Stimulated activated naive CD8-positive, alpha-beta T cell treated with anti-CD3 and anti-CD28 coated beads, Interleukin-15, amount 100 ng/mL, for 72 hours (primary cell): ENCODE data around the gene AOPEP.

ENCODE experiments used
- ATAC-seq: fragments of 150-1000 bp; cut with Tn5 transposase; 2 replicates; pipeline ENCODE4 v1.10.0; 2021; ENCODE audit warnings: mild to moderate bottlenecking, moderate library complexity
- DNase-seq, 2 donors: peaks; one replicate each; pipeline ENCODE4 v3.0.0; 2021 to 2022
- H3K27ac Mint-ChIP-seq, 2 donors: one replicate each; pipeline ENCODE4 v1.8.0; 2022; ENCODE audit warnings: mild to moderate bottlenecking in 2 of 2, mixed read lengths in 2 of 2, moderate library complexity in 2 of 2
- H3K27me3 Mint-ChIP-seq: one replicate; pipeline ENCODE4 v1.8.0; 2022; ENCODE audit warnings: mixed read lengths
- H3K4me1 Mint-ChIP-seq: one replicate; pipeline ENCODE4 v1.8.0; 2022; ENCODE audit warnings: mild to moderate bottlenecking, mixed read lengths
- H3K4me3 Mint-ChIP-seq, 2 donors: one replicate each; pipeline ENCODE4 v1.8.0; 2022; ENCODE audit warnings: mild to moderate bottlenecking in 2 of 2, mixed read lengths in 2 of 2, moderate library complexity in 1 of 2
- H3K9me3 Mint-ChIP-seq, 2 donors: one replicate each; pipeline ENCODE4 v1.8.0; 2022; ENCODE audit warnings: mixed read lengths in 2 of 2

The AOPEP gene

DNA sequence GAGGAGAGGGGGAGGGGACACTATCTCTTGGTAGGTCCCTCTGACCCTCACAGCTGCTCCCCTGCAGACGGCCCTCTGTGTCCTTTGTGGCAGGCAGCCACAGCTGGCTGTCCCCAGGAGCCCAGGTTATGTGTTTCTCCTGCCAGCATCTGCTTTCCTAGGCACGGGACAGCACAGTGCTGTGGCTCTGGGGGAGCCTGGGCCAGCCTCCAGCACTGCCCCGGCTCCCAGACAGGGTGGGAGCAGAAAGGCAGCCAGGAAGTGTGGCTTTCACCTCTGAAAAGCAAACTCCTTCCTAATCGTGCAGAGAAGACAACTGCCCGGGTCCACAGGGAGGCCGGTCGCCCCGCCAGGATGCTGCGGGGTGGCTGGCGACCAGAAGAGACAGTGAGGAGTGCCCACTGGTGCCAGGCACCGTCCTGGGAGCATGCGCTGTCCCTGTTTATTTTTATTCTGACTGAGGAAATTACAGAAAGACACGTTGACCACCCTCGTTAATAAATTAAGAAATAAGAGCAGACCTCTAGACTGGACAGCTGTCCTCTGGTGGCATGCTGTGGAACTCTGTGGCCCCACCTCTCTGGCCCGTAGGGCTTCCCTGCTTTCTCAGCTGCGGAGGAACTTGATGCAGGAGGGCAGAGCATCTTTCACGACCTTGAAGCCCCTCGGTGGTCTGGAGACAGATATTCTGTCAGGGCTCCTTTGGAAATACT is 350.7 kb downstream of the AOPEP start:
- DNase-seq (no peak), ATAC-seq (no peak)
- Mint-ChIP-seq H3K4me1 (no peaks in the 10 kb centered on the region), H3K9me3 (no peaks in the 10 kb centered on the region), H3K27ac (no peak overlapping the region), H3K4me3 (no peak overlapping the region), H3K27me3 (no peaks in the 10 kb centered on the region)

DNA sequence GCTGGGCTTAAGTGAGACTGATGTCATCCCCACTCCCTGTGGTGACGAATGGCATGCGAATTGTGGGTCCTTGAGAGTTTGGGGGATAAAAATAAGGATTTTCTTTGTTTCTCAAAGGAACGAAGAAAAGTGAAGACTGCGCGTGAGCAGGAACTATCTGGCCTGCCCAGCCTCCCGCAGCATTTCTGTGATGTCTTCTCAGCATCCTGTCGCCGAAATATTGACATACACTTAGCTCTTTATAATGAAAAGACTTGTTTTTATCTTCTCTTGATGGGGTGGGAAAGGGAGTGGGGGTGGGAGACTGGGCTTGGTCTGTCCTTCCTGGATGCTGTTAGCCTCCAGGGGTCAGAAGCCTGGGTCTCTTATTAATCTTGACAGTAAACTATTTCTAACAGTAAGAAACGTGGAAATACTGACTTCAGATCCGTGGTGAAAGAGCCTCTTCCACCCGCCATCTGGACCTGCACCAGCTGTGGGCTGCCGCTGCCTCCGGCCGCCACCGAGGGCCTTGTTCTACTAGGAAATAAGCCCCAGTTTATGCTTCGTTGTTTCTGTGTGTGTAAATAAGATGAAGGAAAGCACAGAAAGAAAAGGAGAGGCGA is 351.4 kb downstream of the AOPEP start:
- DNase-seq (no peak), ATAC-seq (no peak)
- H3K27ac Mint-ChIP-seq: peak overlapping the region in 1 of 2 donors; percentile 46
- H3K4me1 Mint-ChIP-seq: no peaks in the 10 kb centered on the region
- no peaks in the 10 kb centered on the region for H3K27me3 Mint-ChIP-seq
- no peak overlapping the region for H3K4me3 Mint-ChIP-seq
- no peaks in the 10 kb centered on the region for H3K9me3 Mint-ChIP-seq

DNA sequence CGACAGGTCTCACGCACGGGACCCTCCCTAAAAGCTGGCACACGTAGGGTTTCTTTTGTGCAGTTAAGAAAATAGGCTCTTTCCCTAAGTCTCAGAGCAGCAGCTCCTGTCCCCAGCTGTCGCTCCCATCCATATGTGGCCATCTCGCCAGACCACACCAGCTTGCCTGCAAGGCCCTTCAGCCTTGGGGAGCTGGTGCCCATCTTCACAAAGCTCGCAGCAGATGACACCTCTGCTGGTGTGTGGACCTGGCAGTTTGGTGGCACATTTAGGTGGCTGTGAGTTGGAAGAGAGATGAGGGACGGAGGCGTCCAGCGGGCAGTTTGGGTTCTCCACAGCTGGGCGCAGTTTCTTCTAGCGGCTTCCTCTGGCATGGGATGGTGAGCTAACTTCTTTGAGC is 352.0 kb downstream of the AOPEP start:
- ATAC-seq (no peak), DNase-seq (no peak)
- H3K27ac Mint-ChIP-seq: no peak overlapping the region
- H3K4me3 Mint-ChIP-seq: no peak overlapping the region
- H3K4me1 Mint-ChIP-seq: no peaks in the 10 kb centered on the region
- no peaks in the 10 kb centered on the region for H3K27me3 Mint-ChIP-seq
- no peaks in the 10 kb centered on the region for H3K9me3 Mint-ChIP-seq

DNA sequence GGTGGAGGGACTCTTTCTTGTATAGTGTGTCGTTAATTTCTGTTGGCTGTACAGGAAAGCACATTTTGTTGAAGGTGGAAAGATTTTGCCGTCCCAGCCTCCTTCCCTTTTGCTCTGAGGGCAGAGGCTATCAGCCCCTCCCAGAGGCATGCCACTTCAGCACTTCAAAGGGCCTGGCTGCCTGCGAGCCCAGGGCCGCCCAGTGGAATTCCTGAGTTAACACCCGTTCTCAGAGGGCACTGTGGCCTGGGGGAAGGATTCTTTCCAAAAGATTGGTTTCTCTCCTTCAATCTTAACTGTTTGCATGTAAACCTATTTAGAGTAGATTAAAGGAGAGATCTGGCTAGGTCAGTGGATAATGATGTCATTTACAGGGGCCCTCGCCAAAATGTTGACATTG is 352.4 kb downstream of the AOPEP start:
- ATAC-seq (no peak), DNase-seq (no peak)
- H3K4me3 Mint-ChIP-seq: no peak overlapping the region
- H3K27ac Mint-ChIP-seq: no peak overlapping the region
- no peaks in the 10 kb centered on the region for H3K9me3 Mint-ChIP-seq
- no peaks in the 10 kb centered on the region for H3K27me3 Mint-ChIP-seq
- H3K4me1 Mint-ChIP-seq: no peaks in the 10 kb centered on the region

DNA sequence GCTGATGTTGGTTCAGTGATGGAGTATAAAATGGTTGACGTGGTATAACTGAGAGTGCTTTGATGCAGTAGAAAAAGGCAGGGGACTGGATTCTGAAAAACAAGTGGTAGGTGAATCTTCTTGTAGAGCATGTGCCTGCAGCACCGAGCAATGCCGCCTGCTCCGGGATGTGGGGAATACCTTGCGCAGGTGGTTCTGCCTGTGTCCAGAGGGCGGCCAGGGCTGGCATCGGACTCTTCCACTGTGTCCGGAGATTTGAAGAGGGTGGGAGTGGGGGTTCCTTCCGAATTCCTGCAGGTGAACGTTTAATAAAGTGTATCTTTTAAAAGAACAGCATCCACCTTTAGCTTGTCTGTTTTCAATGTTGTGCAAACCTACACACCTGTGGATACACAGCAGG is 353.0 kb downstream of the AOPEP start:
- Mint-ChIP-seq H3K4me1 (no peaks in the 10 kb centered on the region), H3K4me3 (no peak overlapping the region), H3K27ac (no peak overlapping the region), H3K27me3 (no peaks in the 10 kb centered on the region), H3K9me3 (no peaks in the 10 kb centered on the region)
- DNase-seq (no peak), ATAC-seq (no peak)

DNA sequence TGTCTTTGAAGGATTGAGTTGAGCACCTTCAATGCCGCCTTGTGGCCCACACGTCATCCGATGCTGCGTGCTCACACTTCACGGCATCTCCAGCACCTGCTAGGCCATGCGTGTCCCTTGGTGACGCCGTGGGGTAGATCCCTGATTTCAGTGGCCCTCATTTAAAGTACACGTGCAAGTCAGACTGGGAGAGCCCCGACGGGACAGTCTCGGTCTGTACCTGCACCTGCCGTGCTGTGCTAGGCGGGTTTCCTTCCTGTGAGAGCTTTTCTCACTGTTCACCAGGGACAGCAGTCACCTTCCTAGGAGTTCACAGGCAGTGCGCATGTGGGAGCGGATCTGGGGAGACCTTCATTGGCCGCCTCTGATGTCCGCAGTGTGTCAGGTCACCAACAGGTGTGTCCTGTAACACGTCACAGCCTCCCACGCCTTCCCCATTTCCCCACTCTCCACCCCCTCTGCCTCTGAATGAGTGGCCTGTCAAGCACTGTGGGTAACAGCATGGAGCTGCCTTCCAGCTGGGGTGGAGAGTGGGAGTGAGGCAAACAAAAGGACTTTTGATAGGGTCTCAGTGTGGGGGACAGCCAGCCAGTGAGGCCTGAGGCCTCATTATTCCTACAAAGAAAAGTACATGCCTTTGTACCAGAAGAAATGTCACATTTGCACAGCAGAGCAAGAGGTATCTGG is 354.6 kb downstream of the AOPEP start:
- Mint-ChIP-seq H3K4me3 (no peak overlapping the region), H3K27me3 (no peaks in the 10 kb centered on the region), H3K27ac (no peak overlapping the region)

DNA sequence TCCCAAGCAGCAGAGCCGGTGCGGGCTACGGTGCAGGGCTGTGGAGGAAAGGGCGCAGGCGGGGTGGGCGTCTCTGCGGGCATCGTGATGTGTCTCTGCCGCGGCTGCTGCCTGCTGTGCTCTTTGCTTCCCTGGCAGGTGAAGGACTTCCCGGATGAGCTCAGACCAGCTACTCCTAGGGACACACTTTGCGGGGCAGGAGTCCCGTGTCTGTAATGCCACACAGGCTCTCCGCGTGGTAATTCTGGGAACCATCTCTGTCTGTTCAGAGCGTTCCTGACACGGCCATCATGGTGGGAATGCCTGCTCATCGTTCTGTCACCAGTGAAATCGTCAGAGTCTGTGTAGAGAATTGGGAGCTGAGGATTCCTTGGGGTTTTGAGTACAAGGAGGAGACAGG is 355.5 kb downstream of the AOPEP start:
- Mint-ChIP-seq H3K4me1 (no peaks in the 10 kb centered on the region), H3K27me3 (no peaks in the 10 kb centered on the region), H3K27ac (peak overlapping the region in 1 of 2 donors; percentile 54), H3K4me3 (no peak overlapping the region), H3K9me3 (no peaks in the 10 kb centered on the region)
- ATAC-seq: no peak
- no peak for DNase-seq

More for the DNA sequence above, 354.6 kb downstream of the AOPEP start:
- Mint-ChIP-seq H3K9me3 (no peaks in the 10 kb centered on the region), H3K4me1 (no peaks in the 10 kb centered on the region)
- DNase-seq: no peak
- ATAC-seq: no peak

DNA sequence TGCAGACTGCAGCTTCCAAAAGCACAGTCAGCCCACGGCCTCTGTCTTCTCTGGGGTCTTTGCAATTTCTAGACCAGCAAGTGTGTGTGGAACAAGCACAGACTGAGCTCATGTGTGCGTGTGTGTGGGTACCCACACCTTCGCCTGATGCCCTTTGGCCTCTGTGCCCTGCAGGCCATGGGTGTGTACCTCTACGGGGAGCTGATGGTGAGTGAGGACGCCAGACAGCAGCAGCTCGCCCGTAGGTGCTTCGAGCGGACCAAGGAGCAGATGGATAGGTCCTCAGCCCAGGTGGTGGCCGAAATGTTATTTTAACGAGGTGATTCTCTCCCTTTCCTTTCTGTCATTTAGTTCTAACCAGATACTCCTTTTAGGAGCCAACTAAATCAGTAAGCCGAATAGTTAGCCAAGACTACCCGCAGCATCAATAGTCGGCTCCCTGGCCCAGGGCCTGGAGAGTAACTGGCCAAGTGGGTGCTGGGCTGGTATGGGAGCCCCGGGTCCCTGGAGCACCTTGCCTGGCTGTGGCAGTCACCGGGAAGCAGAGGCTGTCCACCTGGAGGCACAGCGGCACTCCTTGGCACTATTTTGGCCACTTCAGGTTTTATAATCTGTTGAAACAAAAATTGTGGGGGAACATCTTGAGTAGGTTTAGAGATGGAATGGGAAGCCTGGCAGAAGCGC is 356.0 kb downstream of the AOPEP start:
- no peak for ATAC-seq
- Mint-ChIP-seq H3K9me3 (no peaks in the 10 kb centered on the region), H3K4me3 (no peak overlapping the region), H3K27ac (no peak overlapping the region), H3K4me1 (no peaks in the 10 kb centered on the region), H3K27me3 (no peaks in the 10 kb centered on the region)
- DNase-seq: no peak

DNA sequence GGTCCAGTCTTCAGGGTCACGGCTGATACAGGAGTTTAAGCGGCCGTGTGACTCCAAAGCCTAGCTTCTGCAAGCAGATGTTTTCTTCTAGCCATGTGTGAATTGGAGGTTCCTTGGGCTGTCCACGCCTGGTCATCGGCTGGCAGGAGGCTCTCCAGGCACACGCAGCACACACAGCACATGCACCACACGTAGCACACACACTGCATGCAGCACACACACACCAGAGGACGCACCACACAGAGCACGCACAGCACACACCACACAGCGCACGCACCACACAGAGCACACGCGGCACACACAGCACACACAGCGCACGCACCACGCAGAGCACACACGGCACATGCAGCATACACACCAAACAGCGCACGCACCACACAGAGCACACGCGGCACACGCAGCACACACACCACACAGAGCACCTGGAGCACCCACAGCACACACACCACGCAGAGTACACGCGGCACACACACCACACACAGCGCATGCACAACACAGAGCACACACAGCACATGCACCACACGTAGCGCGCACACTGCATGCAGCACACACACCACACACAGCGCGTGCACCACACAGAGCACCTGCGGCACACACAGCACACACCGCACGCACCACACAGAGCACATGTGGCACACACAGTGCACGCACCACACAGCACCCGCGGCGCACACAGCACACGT is 356.7 kb downstream of the AOPEP start:
- no peak for DNase-seq
- Mint-ChIP-seq H3K27ac (no peak overlapping the region), H3K9me3 (no peaks in the 10 kb centered on the region), H3K4me3 (no peak overlapping the region), H3K4me1 (no peaks in the 10 kb centered on the region), H3K27me3 (no peaks in the 10 kb centered on the region)
- ATAC-seq: no peak

DNA sequence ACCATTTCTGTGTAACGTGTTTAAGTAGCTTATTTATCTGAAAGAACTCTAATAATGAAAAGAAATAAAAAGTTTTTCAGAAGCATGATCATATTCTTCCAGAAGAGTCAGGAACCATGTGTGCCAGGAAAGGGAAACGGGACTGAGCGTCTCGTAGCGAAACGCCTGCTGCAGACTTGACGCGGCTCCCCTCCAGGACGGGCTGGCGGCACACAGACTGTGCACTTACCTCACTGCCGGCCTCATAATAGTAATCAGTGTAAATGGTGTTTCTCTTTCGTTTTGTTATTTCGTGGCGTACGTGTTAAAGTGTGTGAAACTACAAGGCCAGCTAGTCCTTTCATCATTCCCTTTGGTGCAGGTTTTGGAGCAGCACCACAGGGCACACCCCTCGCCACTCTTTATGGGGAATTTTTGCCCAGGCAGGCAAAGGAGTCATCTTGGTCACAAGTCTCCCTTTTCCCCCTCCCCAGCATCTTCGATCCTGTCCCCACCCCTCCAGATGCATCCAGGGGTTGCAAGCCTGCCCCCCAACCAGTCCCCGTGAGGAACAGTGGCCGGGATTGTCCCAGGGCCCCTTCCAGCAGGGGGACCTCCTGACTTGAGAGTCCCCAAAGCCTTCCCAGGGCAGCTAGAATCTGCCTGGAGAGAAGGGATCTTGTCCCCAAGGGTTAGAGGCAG is 357.9 kb downstream of the AOPEP start:
- H3K4me1 Mint-ChIP-seq: no peaks in the 10 kb centered on the region
- no peak for DNase-seq
- no peak for ATAC-seq

DNA sequence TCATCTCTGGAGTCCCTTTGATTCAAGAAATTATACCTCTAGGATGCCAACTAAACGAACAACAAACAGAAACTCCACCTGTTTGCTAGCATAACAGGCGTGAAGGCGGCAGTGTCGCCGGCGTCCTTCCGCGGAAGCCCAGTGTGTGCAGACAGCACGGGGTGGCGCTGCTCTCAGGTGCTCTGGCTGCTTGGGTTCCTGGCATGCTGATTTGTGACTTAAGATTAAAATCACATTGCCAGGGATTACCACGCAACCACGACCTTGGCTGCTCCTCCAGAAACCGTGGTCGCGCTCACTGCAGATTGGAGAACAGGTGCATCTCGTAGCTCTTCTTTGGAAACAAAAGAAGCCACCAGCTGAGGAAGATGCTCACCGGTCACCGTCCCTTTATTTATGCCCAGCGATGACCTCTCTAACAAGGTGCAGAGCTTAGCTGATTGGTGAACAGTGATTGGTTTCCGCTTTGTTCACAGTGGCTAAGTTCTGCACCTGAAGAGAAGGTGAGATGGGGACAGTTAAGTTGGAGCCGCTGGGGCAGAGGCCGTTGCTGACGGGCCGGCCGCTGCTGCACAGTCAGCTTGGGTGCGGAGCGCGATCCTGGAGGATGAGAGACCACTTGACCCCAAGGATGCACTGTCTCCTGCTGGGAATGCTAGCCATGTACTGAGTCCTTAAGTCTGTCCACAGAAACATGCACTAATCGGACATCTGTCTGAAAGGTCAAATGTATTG is 358.7 kb downstream of the AOPEP start:
- DNase-seq (no peak), ATAC-seq (no peak)
- H3K27me3 Mint-ChIP-seq: no peaks in the 10 kb centered on the region
- H3K4me1 Mint-ChIP-seq: peaks cover 6% of the 10 kb centered on the region
- H3K4me3 Mint-ChIP-seq: no peak overlapping the region
- H3K9me3 Mint-ChIP-seq: no peaks in the 10 kb centered on the region
- H3K27ac Mint-ChIP-seq: no peak overlapping the region

More for the DNA sequence above, 357.9 kb downstream of the AOPEP start:
- Mint-ChIP-seq H3K27ac (peak overlapping the region in 1 of 2 donors; percentile 56), H3K27me3 (no peaks in the 10 kb centered on the region), H3K4me3 (no peak overlapping the region), H3K9me3 (no peaks in the 10 kb centered on the region)

DNA sequence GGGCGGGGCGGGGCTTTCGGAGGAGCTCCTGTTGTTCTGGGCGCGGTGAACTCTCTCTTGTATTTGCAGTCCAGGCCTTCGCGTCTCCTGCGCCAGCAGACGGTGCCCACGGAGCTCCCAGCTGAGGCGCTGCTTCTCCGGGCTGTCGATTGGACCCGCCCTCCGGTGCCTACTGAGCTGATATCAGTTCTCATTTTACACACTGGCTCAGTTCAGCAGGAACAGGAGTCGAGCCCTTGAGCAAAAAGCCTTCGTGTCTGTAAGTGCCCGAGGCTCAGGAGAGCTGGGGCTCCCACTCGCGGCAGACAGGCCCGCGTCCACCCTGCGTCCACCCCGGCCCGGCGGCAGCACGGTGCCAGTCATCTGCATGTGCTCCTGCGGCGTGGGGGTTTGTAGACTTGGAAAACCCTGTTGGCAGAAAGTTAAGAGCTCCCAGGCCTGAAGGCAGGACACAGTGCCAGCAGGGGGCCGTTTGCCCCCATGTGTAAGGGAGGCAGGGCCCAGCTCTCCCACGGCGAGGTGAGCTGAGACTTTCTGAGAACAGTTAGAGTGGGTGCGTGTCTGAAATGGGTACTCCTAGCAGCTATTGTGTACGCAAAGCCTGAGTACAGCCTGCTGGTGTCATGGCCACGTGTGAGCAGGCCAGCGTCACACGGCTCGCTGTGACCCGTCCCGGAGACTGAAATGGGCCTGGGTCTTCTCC is 359.5 kb downstream of the AOPEP start:
- DNase-seq: no peak
- Mint-ChIP-seq H3K27me3 (no peaks in the 10 kb centered on the region), H3K4me1 (peaks cover 6% of the 10 kb centered on the region), H3K27ac (no peak overlapping the region), H3K4me3 (no peak overlapping the region), H3K9me3 (no peaks in the 10 kb centered on the region)
- no peak for ATAC-seq

DNA sequence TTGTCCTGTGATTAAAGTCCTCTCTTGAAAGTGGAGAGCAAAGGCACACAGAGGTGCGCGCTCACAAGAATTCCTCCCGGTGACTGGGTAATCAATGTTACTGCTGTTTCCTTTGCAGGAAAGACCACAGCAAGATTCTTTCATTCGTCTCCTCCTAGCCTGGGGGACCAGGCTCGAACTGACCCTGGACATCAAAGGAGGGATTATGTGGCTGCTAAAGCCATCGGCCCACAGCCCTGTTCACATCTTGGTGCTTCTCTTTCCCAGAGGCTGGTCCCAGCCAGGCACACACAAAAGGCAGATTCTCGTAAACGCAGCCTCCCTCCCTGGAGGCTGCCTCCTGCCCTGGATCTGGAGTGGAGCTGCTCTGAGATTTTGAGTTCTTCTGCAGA is 360.1 kb downstream of the AOPEP start:
- H3K9me3 Mint-ChIP-seq: no peaks in the 10 kb centered on the region
- peaks cover 2% of the 10 kb centered on the region for H3K27me3 Mint-ChIP-seq
- H3K4me1 Mint-ChIP-seq: peaks cover 10% of the 10 kb centered on the region
- ATAC-seq (no peak), DNase-seq (no peak)
- no peak overlapping the region for H3K27ac Mint-ChIP-seq
- H3K4me3 Mint-ChIP-seq: no peak overlapping the region

DNA sequence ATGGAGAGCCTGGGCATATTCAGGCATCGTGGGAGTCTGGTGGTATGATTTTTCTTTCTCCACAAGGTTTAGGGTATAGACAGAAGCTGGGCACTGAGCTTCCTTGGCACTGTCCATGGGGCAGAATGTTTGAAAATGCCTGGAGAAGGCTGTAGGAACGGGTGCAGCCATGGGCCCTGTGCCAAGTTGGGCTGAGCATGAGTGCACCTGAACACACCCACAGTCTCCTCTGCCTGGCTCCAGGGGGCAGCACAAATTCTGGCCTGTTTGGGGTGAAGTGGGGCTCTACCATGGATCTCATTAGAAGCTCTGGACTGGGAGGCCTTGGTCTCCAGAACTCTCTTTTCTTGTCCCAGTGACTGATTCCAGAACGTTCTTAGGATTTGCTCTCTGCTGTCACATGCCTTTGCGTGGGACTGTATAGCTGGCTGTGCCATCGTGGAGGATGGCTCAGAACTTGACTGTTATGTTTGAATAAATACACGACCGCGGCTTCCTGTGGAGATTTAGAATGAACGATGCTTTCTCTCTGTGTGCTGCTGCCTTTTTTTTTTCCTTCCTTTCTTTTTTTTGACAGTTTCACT is 361.3 kb downstream of the AOPEP start:
- Mint-ChIP-seq H3K27me3 (peaks cover 6% of the 10 kb centered on the region), H3K9me3 (no peaks in the 10 kb centered on the region), H3K4me1 (peaks cover 22% of the 10 kb centered on the region), H3K27ac (no peak overlapping the region), H3K4me3 (no peak overlapping the region)
- DNase-seq (no peak), ATAC-seq (no peak)
